OCI-M2 (cell line): ENCODE data around the gene P2RY8.
"Not testable (repeated sequence)": the region's sequence is repeated elsewhere in the genome, so short reads cannot be mapped to it uniquely, and the experiment has no call there.

Source experiments
- DNase-seq: peaks from one replicate; lab custom pipeline; 2025; ENCODE audit not compliant: unreplicated experiment; lab: John Stamatoyannopoulos, UW

P2RY8 gene

GRCh38 chrX:1466232-1466661, 70.7 kb downstream of the P2RY8 start:
- no peak for DNase-seq

- no peak for DNase-seq
These were observed 71.4 kb downstream of the P2RY8 start for GRCh38 chrX:1465286-1466231.

- no peak for DNase-seq
These were observed 72.1 kb downstream of the P2RY8 start for GRCh38 chrX:1464971-1465285.

- DNase-seq, result no peak
These were observed 72.7 kb downstream of the P2RY8 start for GRCh38 chrX:1464041-1464970.

GRCh38 chrX:1463581-1463980, 73.4 kb downstream of the P2RY8 start:
- no peak for DNase-seq

GRCh38 chrX:1462596-1463251, 74.3 kb downstream of the P2RY8 start:
- no peak for DNase-seq

GRCh38 chrX:1462110-1462509, 74.9 kb downstream of the P2RY8 start:
- no peak for DNase-seq

- no peak for DNase-seq
These were observed 81.1 kb downstream of the P2RY8 start for GRCh38 chrX:1455948-1456280.

GRCh38 chrX:1453951-1454785, 82.8 kb downstream of the P2RY8 start:
- no peak for DNase-seq

- no peak for DNase-seq
These were observed 83.6 kb downstream of the P2RY8 start for GRCh38 chrX:1453395-1453783.

- no peak for DNase-seq
These were observed 84.2 kb downstream of the P2RY8 start, which contains the start of gene ASMTL for GRCh38 chrX:1452516-1453394. Gene ASMTL, minus strand, starts transcription at chrX:1452909. Its CDS starts 69 bp downstream, at chrX:1452840.

- no peak for DNase-seq
These were observed 85.1 kb downstream of the P2RY8 start for GRCh38 chrX:1451661-1452515.

GRCh38 chrX:1451251-1451660, 85.7 kb downstream of the P2RY8 start:
- DNase-seq, result no peak

- no peak for DNase-seq
These were observed 86.4 kb downstream of the P2RY8 start for GRCh38 chrX:1450361-1451161.

- no peak for DNase-seq
These were observed 87.2 kb downstream of the P2RY8 start for GRCh38 chrX:1449823-1450149.

- no peak for DNase-seq
These were observed 87.8 kb downstream of the P2RY8 start for GRCh38 chrX:1449036-1449822.

- DNase-seq, result not testable (repeated sequence)
These were observed 88.4 kb downstream of the P2RY8 start for GRCh38 chrX:1448573-1449001.
